T-cell (primary cell): ENCODE data around the gene ZNF394. TPM values are rescaled to one million over a fixed set of nuclear protein-coding genes. Genes with fewer than 3 reads are reported as not detected.
A peak's percentile ranks its signal among the peaks of the same experiment; 100 is the strongest.

Experiments
- ATAC-seq, 4 experiments: fragments of 200-7000 bp in 3 of 4; fragments of 150-1000 bp in 1 of 4; cut with Tn5 transposase; replicated peaks in 1 of 4; 1 replicate in 3 of 4; 2 replicates in 1 of 4; pipeline ENCODE4 v1.10.0; 2021; ENCODE audit warnings: moderate library complexity in 3 of 4, mild to moderate bottlenecking in 2 of 4, moderate number of reproducible peaks in 1 of 4
- CTCF ChIA-PET, 2 donors: fragments of 300-600 bp; sonication (Branson Sonifier 250); formaldehyde crosslinking; loops; one replicate each; lab custom pipeline; 2022; ENCODE audit warnings: antibody characterized with exemption in 2 of 2; lab: Charles Lee
- POLR2A ChIA-PET, 2 donors: fragments of 300-600 bp; sonication (Branson Sonifier 250); formaldehyde crosslinking; loops; one replicate each; lab custom pipeline; 2022; ENCODE audit warnings: antibody characterized with exemption in 2 of 2; lab: Charles Lee
- DNase-seq, 35 experiments: peaks; one replicate each; pipeline versions ENCODE4 v3.0.0 to v3.0.0-alpha.2; 2013 to 2023
- H3K27ac ChIP-seq: one replicate; pipeline ENCODE4 v1.5.1; 2013; ENCODE audit warnings: low read length
- H3K27me3 ChIP-seq, 2 experiments: replicated peaks in 1 of 2; 1 replicate in 1 of 2; 2 replicates in 1 of 2; pipeline versions ENCODE4 v1.6.1 to v1.7.0; 2013; ENCODE audit warnings: low read length in 1 of 2, mixed read lengths in 1 of 2; ENCODE audit not compliant: control insufficient read depth in 2 of 2, insufficient read depth in 2 of 2; ENCODE audit errors: extremely low read depth in 1 of 2
- H3K36me3 ChIP-seq, 2 donors: 1 replicate in 1 of 2; 2 replicates in 1 of 2; pipeline versions ENCODE4 v1.6.1 to v1.7.0; 2013; ENCODE audit warnings: low read length in 1 of 2; ENCODE audit not compliant: control insufficient read depth in 2 of 2, insufficient read depth in 1 of 2; ENCODE audit errors: extremely low read depth in 1 of 2
- H3K4me1 ChIP-seq, 2 experiments: 1 replicate in 1 of 2; 2 replicates in 1 of 2; pipeline versions ENCODE4 v1.6.1 to v1.7.0; 2013; ENCODE audit warnings: low read length in 2 of 2, mixed read lengths in 1 of 2; ENCODE audit not compliant: insufficient read depth in 2 of 2, control insufficient read depth in 1 of 2; ENCODE audit errors: extremely low read depth in 1 of 2
- H3K4me3 ChIP-seq, 2 donors: 1 replicate in 1 of 2; 2 replicates in 1 of 2; pipeline versions ENCODE4 v1.5.1 to v1.7.0; 2013; ENCODE audit warnings: mild to moderate bottlenecking in 2 of 2, low read length in 1 of 2, moderate library complexity in 1 of 2; ENCODE audit not compliant: control insufficient read depth in 1 of 2; ENCODE audit errors: extremely low read depth in 1 of 2
- H3K9me3 ChIP-seq: 2 replicates; pipeline ENCODE4 v1.7.0; 2013
- H3K27ac Mint-ChIP-seq, 2 donors: one replicate each; pipeline ENCODE4 v1.8.0; 2020 to 2021; ENCODE audit warnings: mild to moderate bottlenecking in 2 of 2, mixed read lengths in 2 of 2
- H3K27me3 Mint-ChIP-seq, 2 donors: one replicate each; pipeline ENCODE4 v1.8.0; 2021 to 2022; ENCODE audit warnings: mixed read lengths in 2 of 2
- H3K36me3 Mint-ChIP-seq: one replicate; pipeline ENCODE4 v1.8.0; 2021; ENCODE audit warnings: mixed read lengths
- H3K4me1 Mint-ChIP-seq, 3 donors: one replicate each; pipeline ENCODE4 v1.8.0; 2020 to 2022; ENCODE audit warnings: mixed read lengths in 3 of 3, mild to moderate bottlenecking in 1 of 3
- H3K4me3 Mint-ChIP-seq, 3 donors: one replicate each; pipeline ENCODE4 v1.8.0; 2020 to 2022; ENCODE audit warnings: mild to moderate bottlenecking in 3 of 3, mixed read lengths in 3 of 3, moderate library complexity in 3 of 3
- H3K9me3 Mint-ChIP-seq, 3 donors: one replicate each; pipeline ENCODE4 v1.8.0; 2020 to 2022; ENCODE audit warnings: mixed read lengths in 3 of 3
- WGBS: methylation state at CpG from one replicate; pipeline ENCODE4 v1.1.5; 2013; ENCODE audit warnings: missing lambda C conversion rate; ENCODE audit not compliant: insufficient coverage; 5-methylcytosine and 5-hydroxymethylcytosine counted together
- total RNA-seq, 35 experiments: library from RNA in 6 of 35; stranded (reverse) in 6 of 35; fragments of 120-200 nt in 1 of 35; gene quantifications; one replicate each; pipeline versions ENCODE4 v1.2.1 to v1.2.4 and lab custom pipeline; 2013 to 2026

Gene ZNF394
- total RNA-seq, 5 donors from 2014 or later (not counting 1 experiment from before 2014, with no cell fraction given): 88.4 to 188 (median 104) TPM

- Mint-ChIP-seq H3K4me3 (no peak overlapping the region), H3K9me3 (peaks cover 10 to 22% (median 18%) of the 10 kb centered on the region in 3 donors), H3K27ac (no peak overlapping the region), H3K4me1 (no peaks in the 10 kb centered on the region), H3K27me3 (no peaks in the 10 kb centered on the region), H3K36me3 (no peaks in the 10 kb centered on the region)
- WGBS: 100% methylated on average over 3 of the region's 5 CpGs
- ChIA-PET POLR2A (interaction anchor here in 1 of 2 donors (0.6 kb wide), 1 partner anchor 367 kb away, joined by 3 read pairs; no protein-coding TSS in a partner anchor), CTCF (interaction anchor here in 1 of 2 donors (1.2 kb wide), 1 partner anchor 15 kb away, joined by 3 read pairs; no protein-coding TSS in a partner anchor)
- Histone ChIP-seq H3K27me3 (no peaks in the 10 kb centered on the region), H3K27ac (no peak overlapping the region), H3K36me3 (peaks cover 0 to 2% of the 10 kb centered on the region in 2 donors), H3K4me1 (no peaks in the 10 kb centered on the region), H3K9me3 (no peaks in the 10 kb centered on the region), H3K4me3 (peak overlapping the region in 1 of 2 donors; percentile 1)
- ATAC-seq (no peak), DNase-seq (no peak)
Observed at GRCh38 chr7:99540542-99540941, 40.5 kb upstream of the ZNF394 start.

GRCh38 chr7:99539213-99539811 lies 39.2 kb upstream of the ZNF394 start:
- Histone ChIP-seq H3K27me3 (no peaks in the 10 kb centered on the region), H3K9me3 (no peaks in the 10 kb centered on the region), H3K27ac (no peak overlapping the region), H3K4me1 (no peaks in the 10 kb centered on the region), H3K36me3 (peaks cover 0 to 2% of the 10 kb centered on the region in 2 donors), H3K4me3 (no peak overlapping the region)
- CTCF ChIA-PET: interaction anchor here in 1 of 2 donors (0.6 kb wide), 1 partner anchor 438 kb away, joined by 3 read pairs; no protein-coding TSS in a partner anchor
- Mint-ChIP-seq H3K4me1 (no peaks in the 10 kb centered on the region), H3K36me3 (no peaks in the 10 kb centered on the region), H3K27ac (no peak overlapping the region), H3K27me3 (no peaks in the 10 kb centered on the region), H3K9me3 (peaks cover 10 to 25% (median 18%) of the 10 kb centered on the region in 3 donors), H3K4me3 (no peak overlapping the region)
- no peak for ATAC-seq
- 90% methylated on average over 2 of the region's 7 CpGs for WGBS
- no peak for DNase-seq
- POLR2A ChIA-PET: interaction anchor here in 1 of 2 donors (0.7 kb wide), 1 partner anchor 1087 kb away, joined by 5 read pairs; no protein-coding TSS in a partner anchor

- H3K27me3 ChIP-seq: no peaks in the 10 kb centered on the region
- no peak overlapping the region for H3K27ac ChIP-seq
- POLR2A ChIA-PET: no interaction called here
- Mint-ChIP-seq H3K9me3 (peaks cover 14 to 31% (median 30%) of the 10 kb centered on the region in 3 donors), H3K4me3 (no peak overlapping the region), H3K27ac (no peak overlapping the region), H3K36me3 (peaks cover 32% of the 10 kb centered on the region), H3K4me1 (no peaks in the 10 kb centered on the region), H3K27me3 (no peaks in the 10 kb centered on the region)
- CTCF ChIA-PET: no interaction called here
- no peaks in the 10 kb centered on the region for H3K4me1 ChIP-seq
- no CpG with 5 or more reads among the region's 2 CpGs for WGBS
- DNase-seq (no peak), ATAC-seq (no peak)
- H3K9me3 ChIP-seq: peaks cover 11% of the 10 kb centered on the region
- peaks cover 8 to 10% of the 10 kb centered on the region in 2 donors for H3K36me3 ChIP-seq
- no peak overlapping the region for H3K4me3 ChIP-seq
Observed at GRCh38 chr7:99535667-99536066, 35.6 kb upstream of the ZNF394 start.

- H3K9me3 Mint-ChIP-seq: peaks cover 8 to 30% (median 25%) of the 10 kb centered on the region in 3 donors
- H3K36me3 ChIP-seq: peaks cover 8 to 17% of the 10 kb centered on the region in 2 donors
- H3K36me3 Mint-ChIP-seq: peaks cover 67% of the 10 kb centered on the region
Observed at GRCh38 chr7:99531354-99531765, 31.3 kb upstream of the ZNF394 start.

GRCh38 chr7:99525713-99526440 lies 25.8 kb upstream of the ZNF394 start:
- no peak overlapping the region for H3K4me3 Mint-ChIP-seq
- 99% methylated on average over 20 of the region's 21 CpGs for WGBS
- H3K27ac Mint-ChIP-seq: no peak overlapping the region
- Histone ChIP-seq H3K4me1 (no peaks in the 10 kb centered on the region), H3K9me3 (no peaks in the 10 kb centered on the region), H3K27me3 (no peaks in the 10 kb centered on the region), H3K27ac (no peak overlapping the region), H3K36me3 (peaks cover 7 to 19% of the 10 kb centered on the region in 2 donors), H3K4me3 (no peak overlapping the region)
- H3K36me3 Mint-ChIP-seq: peaks cover 57% of the 10 kb centered on the region
- H3K4me1 Mint-ChIP-seq: no peaks in the 10 kb centered on the region
- DNase-seq (peak in 6 of 35 experiments; percentile 4 to 39 (median 8)), ATAC-seq (peak in 2 of 4 experiments; percentile 51 to 58)
- no peaks in the 10 kb centered on the region for H3K27me3 Mint-ChIP-seq
- CTCF ChIA-PET: interaction anchor here (0.6 to 1.1 kb wide), 3 partner anchors 9 to 646 kb away, joined by 3 to 5 read pairs (median 5); no protein-coding TSS in a partner anchor
- H3K9me3 Mint-ChIP-seq: peaks cover 0 to 10% (median 8%) of the 10 kb centered on the region in 3 donors
- POLR2A ChIA-PET: interaction anchor here in 1 of 2 donors (0.6 kb wide), 1 partner anchor 352 kb away, joined by 4 read pairs; no protein-coding TSS in a partner anchor

More at GRCh38 chr7:99531354-99531765, 31.3 kb upstream of the ZNF394 start:
- Histone ChIP-seq H3K4me3 (peak overlapping the region in 1 of 2 donors; percentile 3), H3K9me3 (peaks cover 11% of the 10 kb centered on the region), H3K27me3 (no peaks in the 10 kb centered on the region), H3K4me1 (no peaks in the 10 kb centered on the region), H3K27ac (no peak overlapping the region)
- Mint-ChIP-seq H3K27ac (no peak overlapping the region), H3K4me3 (no peak overlapping the region), H3K27me3 (no peaks in the 10 kb centered on the region), H3K4me1 (no peaks in the 10 kb centered on the region)
- DNase-seq (no peak), ATAC-seq (no peak)
- ChIA-PET CTCF (no interaction called here), POLR2A (interaction anchor here in 1 of 2 donors (0.6 kb wide), 1 partner anchor 118 kb away, joined by 3 read pairs; no protein-coding TSS in a partner anchor)
- WGBS: 98% methylated on average over 7 of the region's 12 CpGs

GRCh38 chr7:99521399-99521798 lies 21.3 kb upstream of the ZNF394 start:
- ATAC-seq (no peak), DNase-seq (no peak)
- POLR2A ChIA-PET: no interaction called here
- Mint-ChIP-seq H3K36me3 (peaks cover 37% of the 10 kb centered on the region), H3K9me3 (no peaks in the 10 kb centered on the region), H3K27ac (no peak overlapping the region), H3K4me3 (no peak overlapping the region), H3K4me1 (no peaks in the 10 kb centered on the region), H3K27me3 (no peaks in the 10 kb centered on the region)
- H3K27me3 ChIP-seq: no peaks in the 10 kb centered on the region
- peaks cover 16 to 30% of the 10 kb centered on the region in 2 donors for H3K36me3 ChIP-seq
- no peak overlapping the region for H3K4me3 ChIP-seq
- H3K4me1 ChIP-seq: no peaks in the 10 kb centered on the region
- WGBS: 75% methylated on average over 1 of the region's 3 CpGs
- no peak overlapping the region for H3K27ac ChIP-seq
- CTCF ChIA-PET: interaction anchor here (0.5 to 1.1 kb wide), 3 partner anchors 17 to 75 kb away, joined by 3 to 4 read pairs (median 4); partner anchors contain the start of gene ZKSCAN5 (in 1 of the 2)
- H3K9me3 ChIP-seq: no peaks in the 10 kb centered on the region
